Measurements from ENCODE around the gene GAL3ST2.

GAL3ST2 gene

DNA sequence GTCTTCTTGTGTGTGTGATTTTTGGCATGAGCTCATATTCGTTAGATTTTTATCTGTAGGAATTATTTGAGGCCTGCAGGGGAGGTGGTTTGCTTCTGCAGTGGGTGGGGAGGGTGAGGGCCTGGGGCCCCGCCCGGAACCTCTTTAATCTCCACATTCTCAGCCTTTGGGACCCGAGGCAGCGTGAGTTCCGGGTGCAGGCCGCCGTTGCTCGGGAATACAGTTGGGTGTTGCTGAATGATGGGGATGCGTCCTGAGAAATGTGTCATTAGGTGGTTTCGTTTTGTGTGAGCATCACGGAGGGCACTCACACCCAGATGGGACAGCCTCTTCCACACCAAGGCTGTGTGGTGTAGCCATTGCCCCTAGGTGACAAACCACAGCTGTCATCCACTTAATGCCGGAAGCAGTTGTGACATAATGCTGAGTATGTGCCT lies 13.7 kb upstream of the GAL3ST2 start:
- DNase-seq, result no peak
- no peaks in the 10 kb centered on the region for H3K9me3 ChIP-seq (ENCODE audit: insufficient read depth, low read length, severe bottlenecking)
- H4K20me1 ChIP-seq (ENCODE audit: insufficient read depth, low read length), result peaks cover 25% of the 10 kb centered on the region
- no peak overlapping the region for H3K4me3 ChIP-seq (ENCODE audit: low read depth in 1 of 2, low read length in 2 of 2)
- H3K79me2 ChIP-seq (ENCODE audit: insufficient read depth, low read length), result no peaks in the 10 kb centered on the region
- H3K36me3 ChIP-seq (ENCODE audit: insufficient read depth, low read length), result peaks cover 23% of the 10 kb centered on the region
- H3K4me1 ChIP-seq (ENCODE audit: insufficient read depth, low read length), result no peaks in the 10 kb centered on the region
- TF ChIP-seq EZH2 (IDR thresholded peaks at IDR 0.05; ENCODE audit: borderline replicate concordance, low read depth, low read length, severe bottlenecking) (no peak), CTCF (IDR thresholded peaks at IDR 0.05; ENCODE audit: borderline replicate concordance, extremely low read depth, low read length, poor library complexity, severe bottlenecking) (no peak)
- ATAC-seq (ENCODE audit: insufficient read depth, low read depth), result no peak
- H3K9ac ChIP-seq (ENCODE audit: low read depth, low read length), result no peak overlapping the region
- no peak overlapping the region for H3K4me2 ChIP-seq (ENCODE audit: insufficient read depth, low read length)
- H3K27ac ChIP-seq (ENCODE audit: low read length), result no peak overlapping the region
- H2AFZ ChIP-seq (ENCODE audit: low read depth, low read length), result no peak overlapping the region
- H3K27me3 ChIP-seq (ENCODE audit: insufficient read depth, low read length, poor library complexity), result no peaks in the 10 kb centered on the region

GRCh38 chr2:241763551-241764274 lies 12.9 kb upstream of the GAL3ST2 start:
- Histone ChIP-seq H3K9me3 (ENCODE audit: insufficient read depth, low read length, severe bottlenecking) (no peaks in the 10 kb centered on the region), H3K79me2 (ENCODE audit: insufficient read depth, low read length) (no peaks in the 10 kb centered on the region), H3K9ac (ENCODE audit: low read depth, low read length) (no peak overlapping the region), H3K27me3 (ENCODE audit: insufficient read depth, low read length, poor library complexity) (no peaks in the 10 kb centered on the region), H3K4me3 (ENCODE audit: low read depth in 1 of 2, low read length in 2 of 2) (no peak overlapping the region), H3K36me3 (ENCODE audit: insufficient read depth, low read length) (peaks cover 19% of the 10 kb centered on the region), H3K4me1 (ENCODE audit: insufficient read depth, low read length) (no peaks in the 10 kb centered on the region), H4K20me1 (ENCODE audit: insufficient read depth, low read length) (peaks cover 24% of the 10 kb centered on the region), H3K4me2 (ENCODE audit: insufficient read depth, low read length) (no peak overlapping the region), H2AFZ (ENCODE audit: low read depth, low read length) (no peak overlapping the region), H3K27ac (ENCODE audit: low read length) (no peak overlapping the region)
- DNase-seq, result no peak
- ATAC-seq (ENCODE audit: insufficient read depth, low read depth), result no peak
- TF ChIP-seq EZH2 (IDR thresholded peaks at IDR 0.05; ENCODE audit: borderline replicate concordance, low read depth, low read length, severe bottlenecking) (no peak), CTCF (IDR thresholded peaks at IDR 0.05; ENCODE audit: borderline replicate concordance, extremely low read depth, low read length, poor library complexity, severe bottlenecking) (no peak)

DNA sequence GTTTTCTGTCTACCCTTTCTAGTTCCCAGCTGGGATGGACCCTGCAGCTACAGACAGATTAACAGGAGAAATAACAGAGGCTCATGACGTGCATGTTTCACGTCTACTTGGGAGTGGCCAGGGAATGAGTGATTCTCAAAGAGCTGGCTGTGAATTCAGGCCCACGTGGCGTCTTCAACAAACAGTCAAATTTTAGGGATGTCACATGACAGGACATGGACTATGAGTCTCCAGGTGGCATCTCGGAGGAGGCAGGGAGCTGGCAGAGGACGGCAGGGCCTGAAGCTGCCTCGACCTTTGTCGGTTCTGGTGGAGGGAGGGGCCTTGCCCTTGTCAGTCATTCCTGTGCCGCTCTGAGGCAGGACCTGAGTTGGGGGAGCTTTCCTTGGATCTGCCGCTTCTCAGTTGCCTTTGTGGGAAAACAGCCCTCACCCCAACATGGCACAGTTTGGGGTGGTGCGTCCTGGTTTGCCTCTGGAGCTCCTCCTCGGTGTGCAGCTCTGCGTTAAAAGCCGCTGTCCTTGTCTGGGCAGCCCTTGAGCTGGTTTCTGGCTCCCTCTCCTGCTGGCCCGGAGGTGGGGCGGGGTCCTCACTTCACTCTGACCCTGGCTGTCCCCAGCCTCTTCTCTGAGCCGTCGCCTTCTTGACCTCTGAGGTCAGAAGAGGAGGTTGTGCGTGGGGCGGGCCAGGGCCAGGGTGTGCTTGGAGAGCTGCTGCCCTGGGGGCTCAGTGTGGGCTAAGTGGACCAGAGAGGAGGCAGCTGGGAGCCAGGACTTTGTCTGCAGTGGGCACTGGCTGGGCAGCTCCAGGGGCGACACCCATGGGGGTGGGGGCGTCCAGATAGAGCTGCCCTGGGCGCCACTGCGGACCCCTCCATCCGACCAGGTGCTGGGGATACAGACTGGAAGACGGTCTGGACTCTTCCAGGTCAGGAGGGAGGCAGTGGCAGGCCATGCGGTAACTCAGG lies 12.1 kb upstream of the GAL3ST2 start:
- Histone ChIP-seq H3K79me2 (ENCODE audit: insufficient read depth, low read length) (no peaks in the 10 kb centered on the region), H3K27me3 (ENCODE audit: insufficient read depth, low read length, poor library complexity) (no peaks in the 10 kb centered on the region), H3K4me1 (ENCODE audit: insufficient read depth, low read length) (no peaks in the 10 kb centered on the region), H3K36me3 (ENCODE audit: insufficient read depth, low read length) (peaks cover 13% of the 10 kb centered on the region), H3K4me2 (ENCODE audit: insufficient read depth, low read length) (no peak overlapping the region), H3K9me3 (ENCODE audit: insufficient read depth, low read length, severe bottlenecking) (no peaks in the 10 kb centered on the region), H3K27ac (ENCODE audit: low read length) (no peak overlapping the region), H2AFZ (ENCODE audit: low read depth, low read length) (no peak overlapping the region), H4K20me1 (ENCODE audit: insufficient read depth, low read length) (peaks cover 24% of the 10 kb centered on the region), H3K4me3 (ENCODE audit: low read depth in 1 of 2, low read length in 2 of 2) (no peak overlapping the region), H3K9ac (ENCODE audit: low read depth, low read length) (no peak overlapping the region)
- TF ChIP-seq EZH2 (IDR thresholded peaks at IDR 0.05; ENCODE audit: borderline replicate concordance, low read depth, low read length, severe bottlenecking), result no peak
- DNase-seq, result no peak
- ATAC-seq (ENCODE audit: insufficient read depth, low read depth), result no peak
